Naive thymus-derived CD4-positive, alpha-beta T cell (primary cell): ENCODE results near the gene ZNF548. TPM values are rescaled to one million over a fixed set of nuclear protein-coding genes. Genes with fewer than 3 reads are reported as not detected.
A peak's percentile ranks its signal among the peaks of the same experiment; 100 is the strongest.

Experiments used
- ATAC-seq: fragments of 150-1000 bp; cut with Tn5 transposase; 2 replicates; pipeline ENCODE4 v1.10.0; 2021; ENCODE audit warnings: mild to moderate bottlenecking, moderate library complexity
- CTCF ChIA-PET: fragments of 350-600 bp; sonication (Branson Sonifier 250); formaldehyde crosslinking; loops from one replicate; lab custom pipeline; 2021; ENCODE audit warnings: antibody characterized with exemption; lab: Charles Lee
- POLR2A ChIA-PET: fragments of 350-600 bp; sonication (Branson Sonifier 250); formaldehyde crosslinking; loops from one replicate; lab custom pipeline; 2021; ENCODE audit warnings: antibody characterized with exemption, inconsistent platforms; lab: Charles Lee
- DNase-seq, 9 donors: peaks; one replicate each; pipeline versions ENCODE4 v3.0.0 to v3.0.0-alpha.2; 2020 to 2022; ENCODE audit warnings: mixed read lengths in 1 of 9
- H3K27ac ChIP-seq: one replicate; pipeline ENCODE4 v1.7.0; 2013; ENCODE audit warnings: mild to moderate bottlenecking, low read depth, low read length, moderate library complexity
- H3K27me3 ChIP-seq, 2 donors: one replicate each; pipeline ENCODE4 v1.7.0; 2013; ENCODE audit warnings: low read length in 2 of 2, mild to moderate bottlenecking in 2 of 2, moderate library complexity in 2 of 2; ENCODE audit not compliant: control insufficient read depth in 2 of 2, insufficient read depth in 2 of 2
- H3K36me3 ChIP-seq, 3 experiments: 1 replicate in 2 of 3; 2 replicates in 1 of 3; pipeline ENCODE4 v1.7.0; 2013; ENCODE audit warnings: low read length in 3 of 3, mild to moderate bottlenecking in 3 of 3, moderate library complexity in 1 of 3; ENCODE audit not compliant: insufficient read depth in 3 of 3, control insufficient read depth in 2 of 3
- H3K4me1 ChIP-seq, 2 donors: one replicate each; pipeline ENCODE4 v1.7.0; 2013; ENCODE audit warnings: low read length in 2 of 2, mild to moderate bottlenecking in 2 of 2, moderate library complexity in 1 of 2; ENCODE audit not compliant: control insufficient read depth in 2 of 2, insufficient read depth in 2 of 2
- H3K4me3 ChIP-seq: 2 replicates; pipeline ENCODE4 v1.7.0; 2013; ENCODE audit warnings: mild to moderate bottlenecking, low read length
- H3K9me3 ChIP-seq, 3 experiments: 1 replicate in 2 of 3; 2 replicates in 1 of 3; pipeline ENCODE4 v1.7.0; 2013; ENCODE audit warnings: low read length in 3 of 3; ENCODE audit not compliant: control insufficient read depth in 2 of 3
- H3K27ac Mint-ChIP-seq, 9 donors: one replicate each; pipeline ENCODE4 v1.8.0; 2020 to 2022; ENCODE audit warnings: mixed read lengths in 9 of 9, mild to moderate bottlenecking in 8 of 9, moderate library complexity in 5 of 9, inconsistent platforms in 2 of 9
- H3K27me3 Mint-ChIP-seq, 5 donors: one replicate each; pipeline ENCODE4 v1.8.0; 2021 to 2022; ENCODE audit warnings: mixed read lengths in 5 of 5, mild to moderate bottlenecking in 1 of 5
- H3K36me3 Mint-ChIP-seq, 5 donors: one replicate each; pipeline ENCODE4 v1.8.0; 2020 to 2022; ENCODE audit warnings: mixed read lengths in 5 of 5, mild to moderate bottlenecking in 3 of 5, inconsistent platforms in 1 of 5
- H3K4me1 Mint-ChIP-seq, 7 donors: one replicate each; pipeline ENCODE4 v1.8.0; 2020 to 2022; ENCODE audit warnings: mixed read lengths in 7 of 7, mild to moderate bottlenecking in 3 of 7, inconsistent platforms in 1 of 7
- H3K4me3 Mint-ChIP-seq, 10 donors: one replicate each; pipeline ENCODE4 v1.8.0; 2020 to 2022; ENCODE audit warnings: mild to moderate bottlenecking in 10 of 10, mixed read lengths in 10 of 10, moderate library complexity in 6 of 10, inconsistent platforms in 2 of 10
- H3K9me3 Mint-ChIP-seq, 11 donors: one replicate each; pipeline ENCODE4 v1.8.0; 2020 to 2022; ENCODE audit warnings: mixed read lengths in 11 of 11, mild to moderate bottlenecking in 4 of 11, inconsistent platforms in 1 of 11, moderate library complexity in 1 of 11
- intact Hi-C, 2 donors: fragments of 100-400 bp; cut with micrococcal nuclease; formaldehyde crosslinking; loops; one replicate each; pipeline ENCODE4 v1.15.1; 2023
- polyA plus RNA-seq, 2 donors: library from polyadenylated mRNA; unstranded; fragments of 300-500 nt; fragmentation: Illumina TruSeq; gene quantifications; one replicate each; pipeline ENCODE4 v1.2.3, GENCODE V29; 2021
- total RNA-seq, 6 experiments: library from RNA in 5 of 6; stranded (reverse) in 5 of 6; gene quantifications; 1 replicate in 5 of 6; 2 replicates in 1 of 6; pipeline ENCODE4 v1.2.3 and lab custom pipeline; 2021 to 2026

The ZNF548 gene
- total and polyA plus RNA-seq, 7 experiments from 2014 or later, result 16.2 to 115 (median 66.5) TPM

DNA sequence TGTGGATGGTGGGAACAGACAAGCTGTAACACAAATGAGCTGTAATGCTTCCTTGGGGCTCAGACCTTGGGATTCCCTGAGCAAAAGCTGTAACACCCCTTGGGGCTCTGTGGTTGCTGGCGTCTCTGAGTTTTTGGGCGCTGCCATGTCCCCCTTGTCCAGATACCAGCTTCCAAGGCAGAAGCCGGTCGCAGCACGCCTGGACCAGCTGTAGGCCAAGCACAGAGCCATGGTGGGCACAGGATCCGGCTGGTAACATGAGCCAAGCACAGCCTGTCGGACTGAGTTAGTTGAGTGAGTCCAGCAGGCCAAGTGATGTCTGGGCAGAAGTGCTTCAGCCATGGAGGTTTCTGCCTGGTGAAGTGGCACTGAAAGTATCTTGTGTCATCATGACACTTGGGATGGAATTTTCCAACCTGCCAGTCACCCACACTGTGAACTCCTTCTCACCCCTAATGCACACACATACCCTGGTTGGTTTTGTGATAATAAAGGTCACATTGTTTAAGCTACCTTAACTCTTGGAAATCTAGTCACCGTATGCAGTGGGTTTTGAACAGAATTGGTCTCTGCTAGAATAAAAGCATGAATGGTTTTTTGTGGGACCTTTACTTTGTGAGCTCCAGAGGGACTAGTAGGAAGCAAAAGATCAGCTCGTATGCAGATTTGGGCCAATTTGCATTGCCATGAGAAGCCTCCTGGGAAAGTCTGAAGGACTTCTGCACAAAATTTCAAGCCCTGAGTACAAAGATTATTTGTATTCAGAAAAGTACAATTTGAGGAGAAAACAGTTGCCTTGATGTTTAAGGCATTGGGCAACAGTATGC is 14.3 kb downstream of the ZNF548 start:
- Histone ChIP-seq H3K36me3 (peaks cover 4 to 17% (median 5%) of the 10 kb centered on the region in 3 experiments), H3K4me3 (no peak overlapping the region), H3K27me3 (no peaks in the 10 kb centered on the region), H3K9me3 (peaks cover 0 to 34% (median under 1%) of the 10 kb centered on the region in 3 experiments), H3K27ac (no peak overlapping the region), H3K4me1 (no peaks in the 10 kb centered on the region)
- peaks cover 0 to 45% (median 21%) of the 10 kb centered on the region in 11 donors for H3K9me3 Mint-ChIP-seq
- no peak overlapping the region for H3K4me3 Mint-ChIP-seq
- CTCF ChIA-PET, result interaction anchor here (0.7 to 0.8 kb wide), 2 partner anchors 334 to 1121 kb away, joined by 3 read pairs; no protein-coding TSS in a partner anchor
- peaks cover 17 to 39% (median 32%) of the 10 kb centered on the region in 5 donors for H3K36me3 Mint-ChIP-seq
- DNase-seq (no peak), ATAC-seq (no peak)
- no peaks in the 10 kb centered on the region for H3K27me3 Mint-ChIP-seq
- intact Hi-C loops, result no loop called here
- no peak overlapping the region for H3K27ac Mint-ChIP-seq
- POLR2A ChIA-PET, result interaction anchor here (0.6 kb wide), 1 partner anchor 742 kb away, joined by 3 read pairs; no protein-coding TSS in a partner anchor
- H3K4me1 Mint-ChIP-seq, result peaks cover 0 to 6% (median 2%) of the 10 kb centered on the region in 7 donors

DNA sequence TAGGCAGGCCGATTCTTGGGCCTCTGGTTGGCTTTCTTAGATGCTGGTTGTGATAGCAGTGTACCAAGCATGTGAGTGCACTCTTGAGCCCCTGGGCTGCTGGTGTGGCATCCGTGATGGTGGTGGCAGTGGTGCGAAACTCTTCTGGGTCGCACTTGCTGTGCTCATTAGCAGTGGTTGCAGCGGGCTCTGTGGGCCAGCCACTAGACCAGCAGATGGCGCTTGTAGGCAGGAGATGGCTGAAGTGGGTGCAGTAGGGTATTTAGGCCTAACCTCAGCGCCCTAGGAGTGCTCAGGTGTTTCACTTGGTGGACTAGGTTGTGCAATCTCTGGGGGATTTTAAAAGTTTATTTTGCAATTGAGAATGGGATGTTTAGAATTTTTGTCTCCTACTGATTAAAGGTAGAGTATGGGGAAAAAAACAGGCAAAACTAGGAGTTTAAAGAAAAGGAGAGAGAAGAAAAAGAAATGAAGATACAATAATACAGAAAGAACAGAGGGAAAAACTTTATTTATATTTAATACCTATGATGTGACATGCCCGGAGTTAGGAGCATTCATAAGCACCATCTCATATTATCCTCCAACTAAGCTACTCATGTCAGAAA is 17.0 kb downstream of the ZNF548 start:
- Mint-ChIP-seq H3K27ac (peak overlapping the region in 2 of 9 donors; percentile 26 to 71), H3K27me3 (no peaks in the 10 kb centered on the region), H3K9me3 (peaks cover 0 to 23% (median 8%) of the 10 kb centered on the region in 11 donors), H3K4me3 (no peak overlapping the region), H3K36me3 (peaks cover 8 to 20% (median 14%) of the 10 kb centered on the region in 5 donors), H3K4me1 (peaks cover 4 to 19% (median 11%) of the 10 kb centered on the region in 7 donors)
- intact Hi-C loops, result loop anchor here in 1 of 2 donors (1.0 kb wide), 3 partner anchors 71 to 749 kb away; partner anchors contain the start of genes ZNF587 and ZNF772
- peaks cover 0 to 12% (median 0%) of the 10 kb centered on the region in 3 experiments for H3K9me3 ChIP-seq
- ChIA-PET POLR2A (interaction anchor here (0.9 to 1.2 kb wide), 2 partner anchors 409 to 749 kb away, joined by 3 read pairs; partner anchors contain the start of gene ZNF552), CTCF (interaction anchor here (0.9 to 1.4 kb wide), 4 partner anchors 18 to 1112 kb away, joined by 3 read pairs; no protein-coding TSS in a partner anchor)
- no peak overlapping the region for H3K27ac ChIP-seq
- DNase-seq (peak; percentile 37 to 73 (median 61)), ATAC-seq (peak; percentile 50)
- H3K36me3 ChIP-seq, result peaks cover 0 to 11% (median 0%) of the 10 kb centered on the region in 3 experiments
- no peak overlapping the region for H3K4me3 ChIP-seq
- peaks cover 1 to 2% of the 10 kb centered on the region in 2 donors for H3K4me1 ChIP-seq
- no peaks in the 10 kb centered on the region for H3K27me3 ChIP-seq

DNA sequence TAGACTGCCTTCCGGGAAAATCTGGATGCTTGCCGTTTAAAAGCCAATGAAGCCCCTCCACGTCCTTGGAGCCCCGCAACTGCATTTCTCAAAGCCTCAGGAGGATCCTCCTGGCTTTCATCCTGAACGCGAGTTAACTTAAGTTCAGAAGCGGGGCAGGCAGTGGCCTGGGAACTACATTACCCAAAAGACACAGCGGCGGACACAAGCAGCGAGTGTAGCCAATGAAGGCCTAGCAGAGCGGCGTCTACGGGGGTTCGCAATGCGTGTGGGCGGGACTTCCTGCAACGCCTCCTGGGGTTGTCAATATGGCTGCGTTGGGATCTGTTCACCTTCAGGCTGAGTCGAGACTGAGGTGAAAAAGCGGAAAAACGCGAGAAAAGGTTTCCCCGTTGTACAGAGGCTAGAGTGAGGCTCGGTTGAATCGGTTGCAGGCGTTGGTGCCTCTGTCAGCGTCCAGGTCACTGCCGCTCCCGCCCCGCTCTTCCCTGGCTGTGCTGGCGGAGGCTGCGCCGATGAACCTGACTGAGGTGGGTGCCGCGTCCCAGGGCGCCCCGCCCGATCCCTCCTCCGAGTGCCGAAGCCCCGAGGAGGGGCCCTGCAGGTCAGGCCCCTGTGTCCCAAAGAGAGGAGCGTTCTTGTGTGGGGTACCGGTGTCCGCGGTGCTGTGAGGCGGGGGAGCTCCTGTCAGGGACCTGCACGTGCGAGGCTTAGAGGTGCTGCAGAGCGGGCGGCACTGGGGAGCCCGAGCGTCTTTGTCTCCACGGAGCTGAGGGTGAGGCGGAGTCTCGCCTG is 21.4 kb downstream of the ZNF548 start, which contains the start of gene ZNF17:
Gene ZNF17, plus strand, starts transcription at position 285 of the 795 bp plus-strand sequence. CDS start 2,455 bp downstream, outside the sequence.
- intact Hi-C loops, result loop anchor here (1.0 to 5.0 kb wide), 24 partner anchors 22 to 894 kb away; partner anchors contain the start of genes TRAPPC2B (in 2 of the 2), ZNF211 (in 2 of the 2), ZNF304 (in 2 of the 2) and ZNF547 (in 2 of the 2)
- peak within 1 kb of the TSS; percentile 85 to 97 (median 96) for H3K4me3 Mint-ChIP-seq
- ATAC-seq (peak; percentile 100), DNase-seq (peak; percentile 72 to 95 (median 88))
- POLR2A ChIA-PET, result interaction anchor here (3.4 kb wide), 1 partner anchor 22 kb away, joined by 10 read pairs; the partner anchor contains the start of gene ZNF548
- CTCF ChIA-PET, result no interaction called here
- H3K4me1 Mint-ChIP-seq, result peaks cover 20 to 46% (median 34%) of the 10 kb centered on the region in 7 donors
- Histone ChIP-seq H3K36me3 (peaks cover 7 to 34% (median 8%) of the 10 kb centered on the region in 3 experiments), H3K4me3 (peak within 1 kb of the TSS; percentile 80), H3K9me3 (peaks cover 0 to 11% (median 0%) of the 10 kb centered on the region in 3 experiments), H3K27ac (peak within 1 kb of the TSS; percentile 80), H3K4me1 (peaks cover 3 to 8% of the 10 kb centered on the region in 2 donors), H3K27me3 (no peaks in the 10 kb centered on the region)
- peaks cover 22 to 44% (median 35%) of the 10 kb centered on the region in 5 donors for H3K36me3 Mint-ChIP-seq
- H3K27ac Mint-ChIP-seq, result peak within 1 kb of the TSS; percentile 78 to 96 (median 92)
- H3K27me3 Mint-ChIP-seq, result no peaks in the 10 kb centered on the region
- H3K9me3 Mint-ChIP-seq, result peaks cover 11 to 27% (median 17%) of the 10 kb centered on the region in 11 donors

DNA sequence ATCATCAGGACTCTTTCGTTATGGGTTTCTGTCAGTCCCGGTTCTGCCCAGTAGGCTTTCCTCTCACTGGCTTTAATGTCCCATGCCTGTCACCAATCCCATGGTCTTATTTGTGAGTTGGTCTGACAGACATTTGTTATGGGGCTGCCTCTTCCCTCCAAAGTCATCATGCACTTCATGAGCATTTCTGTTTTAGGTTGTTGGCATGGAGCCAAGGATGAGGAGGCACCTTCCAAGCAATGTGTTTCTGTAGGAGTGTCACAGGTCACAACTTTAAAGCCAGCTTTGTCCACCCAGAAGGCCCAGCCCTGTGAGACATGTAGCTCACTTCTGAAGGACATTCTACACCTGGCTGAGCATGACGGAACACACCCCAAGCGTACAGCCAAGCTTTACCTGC is 29.8 kb downstream of the ZNF548 start:
- Histone ChIP-seq H3K27ac (no peak overlapping the region), H3K27me3 (no peaks in the 10 kb centered on the region), H3K4me1 (no peaks in the 10 kb centered on the region), H3K36me3 (peaks cover 19 to 72% (median 37%) of the 10 kb centered on the region in 3 experiments), H3K9me3 (peaks cover 5 to 85% (median 34%) of the 10 kb centered on the region in 3 experiments), H3K4me3 (no peak overlapping the region)
- intact Hi-C loops, result no loop called here
- Mint-ChIP-seq H3K4me1 (peaks cover 3 to 14% (median 9%) of the 10 kb centered on the region in 7 donors), H3K27me3 (no peaks in the 10 kb centered on the region), H3K4me3 (no peak overlapping the region), H3K27ac (no peak overlapping the region), H3K9me3 (peaks cover 16 to 93% (median 63%) of the 10 kb centered on the region in 11 donors), H3K36me3 (peaks cover 57 to 81% (median 74%) of the 10 kb centered on the region in 5 donors)
- DNase-seq (no peak), ATAC-seq (no peak)
- ChIA-PET CTCF (no interaction called here), POLR2A (interaction anchor here (1.4 kb wide), 1 partner anchor 15 kb away, joined by 5 read pairs; the partner anchor contains the start of gene ZNF749)

DNA sequence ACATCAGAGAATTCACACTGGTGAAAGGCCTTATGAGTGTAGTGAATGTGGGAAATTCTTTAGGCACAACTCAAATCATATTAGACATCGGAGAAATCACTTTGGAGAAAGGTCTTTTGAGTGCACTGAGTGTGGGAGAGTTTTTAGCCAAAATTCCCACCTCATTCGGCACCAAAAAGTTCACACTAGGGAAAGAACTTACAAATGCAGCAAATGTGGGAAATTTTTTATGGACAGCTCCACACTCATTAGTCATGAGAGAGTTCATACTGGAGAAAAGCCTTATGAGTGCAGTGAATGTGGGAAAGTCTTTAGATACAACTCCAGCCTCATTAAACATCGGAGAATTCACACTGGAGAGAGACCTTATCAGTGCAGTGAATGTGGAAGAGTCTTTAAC is 31.4 kb downstream of the ZNF548 start:
- intact Hi-C loops, result no loop called here
- Mint-ChIP-seq H3K9me3 (peaks cover 8 to 93% (median 53%) of the 10 kb centered on the region in 11 donors), H3K27ac (no peak overlapping the region), H3K27me3 (no peaks in the 10 kb centered on the region), H3K36me3 (peaks cover 45 to 68% (median 64%) of the 10 kb centered on the region in 5 donors), H3K4me3 (no peak overlapping the region), H3K4me1 (peaks cover 0 to 6% (median under 1%) of the 10 kb centered on the region in 7 donors)
- peaks cover 11 to 56% (median 30%) of the 10 kb centered on the region in 3 experiments for H3K36me3 ChIP-seq
- H3K4me1 ChIP-seq, result no peaks in the 10 kb centered on the region
- no peak overlapping the region for H3K4me3 ChIP-seq
- ChIA-PET POLR2A (no interaction called here), CTCF (interaction anchor here (0.5 kb wide), 1 partner anchor 1788 kb away, joined by 5 read pairs; no protein-coding TSS in a partner anchor)
- H3K27ac ChIP-seq, result no peak overlapping the region
- no peaks in the 10 kb centered on the region for H3K27me3 ChIP-seq
- DNase-seq, result no peak
- H3K9me3 ChIP-seq, result peaks cover 5 to 81% (median 34%) of the 10 kb centered on the region in 3 experiments
- no peak for ATAC-seq
